ENCODE results near the gene OSBPL5.
A peak's percentile ranks its signal among the peaks of the same experiment; 100 is the strongest.

Gene OSBPL5

GRCh38 chr11:3143136-3143880, 21.8 kb downstream of the OSBPL5 start:
- Histone ChIP-seq H3K27me3 (replicated peaks in 2 of 5; ENCODE audit: control insufficient read depth in 4 of 5, insufficient read depth in 5 of 5, low read length in 4 of 5) (no peaks in the 10 kb centered on the region), H3K36me3 (ENCODE audit: control insufficient read depth in 4 of 4, insufficient read depth in 4 of 4, low read length in 3 of 4) (peaks cover 0 to 7% (median 0%) of the 10 kb centered on the region in 4 experiments), H3K27ac (ENCODE audit: insufficient read depth in 1 of 2, low read depth in 1 of 2, low read length in 2 of 2, poor library complexity in 1 of 2, severe bottlenecking in 2 of 2) (no peak overlapping the region), H3K9me3 (ENCODE audit: control extremely low read depth in 1 of 5, control insufficient read depth in 4 of 5, insufficient read depth in 2 of 5, low read depth in 1 of 5, low read length in 4 of 5) (no peaks in the 10 kb centered on the region), H3K4me3 (ENCODE audit: control insufficient read depth in 1 of 7, extremely low read depth in 1 of 7, insufficient read depth in 4 of 7, low read depth in 2 of 7, low read length in 6 of 7) (no peak overlapping the region), H3K4me1 (ENCODE audit: control extremely low read depth in 1 of 4, control insufficient read depth in 4 of 4, insufficient read depth in 4 of 4, low read length in 3 of 4) (peaks cover 0 to 22% (median 16%) of the 10 kb centered on the region in 4 experiments)
- ChIA-PET POLR2A (no interaction called here), CTCF (interaction anchor here (1.0 kb wide), 1 partner anchor 12 kb away, joined by 3 read pairs; no protein-coding TSS in a partner anchor)
- DNase-seq, result no peak
- WGBS (ENCODE audit: insufficient coverage), result 95% methylated on average over 36 of the region's 38 CpGs

DNA sequence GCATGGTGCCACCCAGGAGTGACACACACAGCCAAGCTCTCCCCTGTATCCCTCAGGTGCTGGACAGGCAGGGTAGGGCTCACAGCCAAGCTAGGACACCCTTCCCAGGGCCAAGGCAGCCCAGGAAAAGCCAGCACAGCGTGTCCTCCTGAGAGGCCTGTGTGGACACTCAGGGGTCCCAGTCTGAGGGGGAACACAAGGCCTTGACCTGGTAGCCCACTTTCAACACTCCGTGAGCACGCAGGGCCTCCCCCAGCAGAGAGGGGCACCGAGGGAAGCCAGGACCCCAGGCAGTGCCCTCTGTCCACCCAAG, 24.9 kb downstream of the OSBPL5 start:
- no peak for DNase-seq
- peaks cover 0 to 5% (median 0%) of the 10 kb centered on the region in 4 experiments for H3K36me3 ChIP-seq (ENCODE audit: control insufficient read depth in 4 of 4, insufficient read depth in 4 of 4, low read length in 3 of 4)
- H3K4me3 ChIP-seq (ENCODE audit: control insufficient read depth in 1 of 7, extremely low read depth in 1 of 7, insufficient read depth in 4 of 7, low read depth in 2 of 7, low read length in 6 of 7), result no peak overlapping the region
- H3K9me3 ChIP-seq (ENCODE audit: control extremely low read depth in 1 of 5, control insufficient read depth in 4 of 5, insufficient read depth in 2 of 5, low read depth in 1 of 5, low read length in 4 of 5), result no peaks in the 10 kb centered on the region
- H3K27ac ChIP-seq (ENCODE audit: insufficient read depth in 1 of 2, low read depth in 1 of 2, low read length in 2 of 2, poor library complexity in 1 of 2, severe bottlenecking in 2 of 2), result no peak overlapping the region
- ChIA-PET CTCF (interaction anchor here (1.3 to 1.6 kb wide), 5 partner anchors 15 to 103 kb away, joined by 3 to 5 read pairs (median 4); no protein-coding TSS in a partner anchor), POLR2A (no interaction called here)
- peaks cover 0 to 46% (median 40%) of the 10 kb centered on the region in 4 experiments for H3K4me1 ChIP-seq (ENCODE audit: control extremely low read depth in 1 of 4, control insufficient read depth in 4 of 4, insufficient read depth in 4 of 4, low read length in 3 of 4)
- WGBS (ENCODE audit: insufficient coverage), result 94% methylated on average over 4 of the region's 4 CpGs
- no peaks in the 10 kb centered on the region for H3K27me3 ChIP-seq (replicated peaks in 2 of 5; ENCODE audit: control insufficient read depth in 4 of 5, insufficient read depth in 5 of 5, low read length in 4 of 5)

GRCh38 chr11:3139481-3140290, 25.4 kb downstream of the OSBPL5 start:
- peaks cover 0 to 50% (median 44%) of the 10 kb centered on the region in 4 experiments for H3K4me1 ChIP-seq (ENCODE audit: control extremely low read depth in 1 of 4, control insufficient read depth in 4 of 4, insufficient read depth in 4 of 4, low read length in 3 of 4)

DNA sequence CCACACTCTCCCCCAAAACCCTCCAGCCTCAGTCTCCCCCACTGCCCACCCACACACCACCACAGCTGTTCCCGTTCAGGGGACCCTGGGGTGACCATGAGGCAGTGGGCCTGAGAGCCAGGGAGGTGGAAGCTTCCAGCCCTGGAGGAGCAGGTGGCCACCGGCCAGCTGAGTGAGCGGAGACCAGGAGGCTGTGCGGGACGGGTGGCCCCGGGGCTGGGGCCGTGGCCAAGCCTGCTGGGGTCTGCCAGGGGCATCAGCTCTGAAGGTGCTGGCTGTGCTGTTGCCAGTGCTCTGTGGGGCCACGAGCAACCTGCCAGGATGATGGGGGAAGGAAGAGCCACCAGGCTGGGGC, 26.0 kb downstream of the OSBPL5 start:
- Histone ChIP-seq H3K4me1 (ENCODE audit: control extremely low read depth in 1 of 4, control insufficient read depth in 4 of 4, insufficient read depth in 4 of 4, low read length in 3 of 4) (peaks cover 0 to 56% (median 44%) of the 10 kb centered on the region in 4 experiments), H3K4me3 (ENCODE audit: control insufficient read depth in 1 of 7, extremely low read depth in 1 of 7, insufficient read depth in 4 of 7, low read depth in 2 of 7, low read length in 6 of 7) (no peak overlapping the region), H3K27ac (ENCODE audit: insufficient read depth in 1 of 2, low read depth in 1 of 2, low read length in 2 of 2, poor library complexity in 1 of 2, severe bottlenecking in 2 of 2) (no peak overlapping the region), H3K36me3 (ENCODE audit: control insufficient read depth in 4 of 4, insufficient read depth in 4 of 4, low read length in 3 of 4) (peaks cover 0 to 5% (median 0%) of the 10 kb centered on the region in 4 experiments), H3K9me3 (ENCODE audit: control extremely low read depth in 1 of 5, control insufficient read depth in 4 of 5, insufficient read depth in 2 of 5, low read depth in 1 of 5, low read length in 4 of 5) (no peaks in the 10 kb centered on the region), H3K27me3 (replicated peaks in 2 of 5; ENCODE audit: control insufficient read depth in 4 of 5, insufficient read depth in 5 of 5, low read length in 4 of 5) (no peaks in the 10 kb centered on the region)
- 69% methylated on average over 4 of the region's 8 CpGs for WGBS (ENCODE audit: insufficient coverage)
- no peak for DNase-seq
- POLR2A ChIA-PET, result interaction anchor here (0.9 kb wide), 1 partner anchor 23 kb away, joined by 3 read pairs; no protein-coding TSS in a partner anchor
- CTCF ChIA-PET, result interaction anchor here (1.3 to 2.0 kb wide), 6 partner anchors 10 to 102 kb away, joined by 3 to 5 read pairs (median 4); no protein-coding TSS in a partner anchor

More at GRCh38 chr11:3139481-3140290, 25.4 kb downstream of the OSBPL5 start:
- Histone ChIP-seq H3K9me3 (ENCODE audit: control extremely low read depth in 1 of 5, control insufficient read depth in 4 of 5, insufficient read depth in 2 of 5, low read depth in 1 of 5, low read length in 4 of 5) (no peaks in the 10 kb centered on the region), H3K4me3 (ENCODE audit: control insufficient read depth in 1 of 7, extremely low read depth in 1 of 7, insufficient read depth in 4 of 7, low read depth in 2 of 7, low read length in 6 of 7) (no peak overlapping the region), H3K27ac (ENCODE audit: insufficient read depth in 1 of 2, low read depth in 1 of 2, low read length in 2 of 2, poor library complexity in 1 of 2, severe bottlenecking in 2 of 2) (no peak overlapping the region), H3K36me3 (ENCODE audit: control insufficient read depth in 4 of 4, insufficient read depth in 4 of 4, low read length in 3 of 4) (peaks cover 0 to 5% (median 0%) of the 10 kb centered on the region in 4 experiments), H3K27me3 (replicated peaks in 2 of 5; ENCODE audit: control insufficient read depth in 4 of 5, insufficient read depth in 5 of 5, low read length in 4 of 5) (no peaks in the 10 kb centered on the region)
- ChIA-PET CTCF (interaction anchor here (1.3 to 2.0 kb wide), 8 partner anchors 11 to 103 kb away, joined by 3 to 5 read pairs (median 4); no protein-coding TSS in a partner anchor), POLR2A (interaction anchor here (0.9 kb wide), 1 partner anchor 23 kb away, joined by 3 read pairs; no protein-coding TSS in a partner anchor)
- WGBS (ENCODE audit: insufficient coverage), result 90% methylated on average over 11 of the region's 15 CpGs
- DNase-seq, result no peak

- ChIA-PET CTCF (interaction anchor here (0.7 to 2.0 kb wide), 9 partner anchors 10 to 101 kb away, joined by 3 to 5 read pairs (median 3); no protein-coding TSS in a partner anchor), POLR2A (interaction anchor here (0.9 kb wide), 1 partner anchor 24 kb away, joined by 3 read pairs; no protein-coding TSS in a partner anchor)
- no peaks in the 10 kb centered on the region for H3K27me3 ChIP-seq (replicated peaks in 2 of 5; ENCODE audit: control insufficient read depth in 4 of 5, insufficient read depth in 5 of 5, low read length in 4 of 5)
- no peak for DNase-seq
- peak overlapping the region in 1 of 7 experiments; percentile 42 for H3K4me3 ChIP-seq (ENCODE audit: control insufficient read depth in 1 of 7, extremely low read depth in 1 of 7, insufficient read depth in 4 of 7, low read depth in 2 of 7, low read length in 6 of 7)
- H3K4me1 ChIP-seq (ENCODE audit: control extremely low read depth in 1 of 4, control insufficient read depth in 4 of 4, insufficient read depth in 4 of 4, low read length in 3 of 4), result peaks cover 0 to 62% (median 44%) of the 10 kb centered on the region in 4 experiments
- WGBS (ENCODE audit: insufficient coverage), result 98% methylated on average over 19 of the region's 28 CpGs
- H3K9me3 ChIP-seq (ENCODE audit: control extremely low read depth in 1 of 5, control insufficient read depth in 4 of 5, insufficient read depth in 2 of 5, low read depth in 1 of 5, low read length in 4 of 5), result no peaks in the 10 kb centered on the region
- no peak overlapping the region for H3K27ac ChIP-seq (ENCODE audit: insufficient read depth in 1 of 2, low read depth in 1 of 2, low read length in 2 of 2, poor library complexity in 1 of 2, severe bottlenecking in 2 of 2)
- peaks cover 0 to 2% (median 0%) of the 10 kb centered on the region in 4 experiments for H3K36me3 ChIP-seq (ENCODE audit: control insufficient read depth in 4 of 4, insufficient read depth in 4 of 4, low read length in 3 of 4)
Measured at GRCh38 chr11:3138178-3139085, 26.7 kb downstream of the OSBPL5 start.

- Histone ChIP-seq H3K4me1 (ENCODE audit: control extremely low read depth in 1 of 4, control insufficient read depth in 4 of 4, insufficient read depth in 4 of 4, low read length in 3 of 4) (peaks cover 0 to 63% (median 44%) of the 10 kb centered on the region in 4 experiments), H3K4me3 (ENCODE audit: control insufficient read depth in 1 of 7, extremely low read depth in 1 of 7, insufficient read depth in 4 of 7, low read depth in 2 of 7, low read length in 6 of 7) (peak overlapping the region in 1 of 7 experiments; percentile 42), H3K36me3 (ENCODE audit: control insufficient read depth in 4 of 4, insufficient read depth in 4 of 4, low read length in 3 of 4) (no peaks in the 10 kb centered on the region), H3K27me3 (replicated peaks in 2 of 5; ENCODE audit: control insufficient read depth in 4 of 5, insufficient read depth in 5 of 5, low read length in 4 of 5) (no peaks in the 10 kb centered on the region), H3K9me3 (ENCODE audit: control extremely low read depth in 1 of 5, control insufficient read depth in 4 of 5, insufficient read depth in 2 of 5, low read depth in 1 of 5, low read length in 4 of 5) (no peaks in the 10 kb centered on the region), H3K27ac (ENCODE audit: insufficient read depth in 1 of 2, low read depth in 1 of 2, low read length in 2 of 2, poor library complexity in 1 of 2, severe bottlenecking in 2 of 2) (no peak overlapping the region)
- WGBS (ENCODE audit: insufficient coverage), result 51% methylated on average over 14 of the region's 17 CpGs
- CTCF ChIA-PET, result interaction anchor here (0.7 to 2.0 kb wide), 4 partner anchors 9 to 26 kb away, joined by 3 to 4 read pairs (median 3); no protein-coding TSS in a partner anchor
- POLR2A ChIA-PET, result no interaction called here
- DNase-seq, result peak; percentile 34 to 79 (median 79)
Measured at GRCh38 chr11:3137486-3138177, 27.5 kb downstream of the OSBPL5 start.

Measured in common myeloid progenitor, CD34-positive (primary cell).